NOMO-1 treated with dmso at 0.1 percent for 144 hours (cell line): ENCODE results near the gene TP53TG3C.
"Not testable (repeated sequence)": the region's sequence is repeated elsewhere in the genome, so short reads cannot be mapped to it uniquely, and the experiment has no call there.

Source experiments
- DNase-seq: peaks from one replicate; lab custom pipeline; 2025; ENCODE audit not compliant: unreplicated experiment; lab: John Stamatoyannopoulos, UW

Gene TP53TG3C

GRCh38 chr16:33193926-33194325 is at the start of gene TP53TG3C:
Gene TP53TG3C (plus strand): TSS chr16:33194226. CDS start chr16:33194294, 68 bp downstream.
- DNase-seq = not testable (repeated sequence)
